ENCODE data around the gene C13orf46. TPM values are rescaled to one million over a fixed set of nuclear protein-coding genes. Genes with fewer than 3 reads are reported as not detected.

The C13orf46 gene
- total RNA-seq, 2 experiments from 2014 or later = 0.21 TPM; not detected in 1

DNA sequence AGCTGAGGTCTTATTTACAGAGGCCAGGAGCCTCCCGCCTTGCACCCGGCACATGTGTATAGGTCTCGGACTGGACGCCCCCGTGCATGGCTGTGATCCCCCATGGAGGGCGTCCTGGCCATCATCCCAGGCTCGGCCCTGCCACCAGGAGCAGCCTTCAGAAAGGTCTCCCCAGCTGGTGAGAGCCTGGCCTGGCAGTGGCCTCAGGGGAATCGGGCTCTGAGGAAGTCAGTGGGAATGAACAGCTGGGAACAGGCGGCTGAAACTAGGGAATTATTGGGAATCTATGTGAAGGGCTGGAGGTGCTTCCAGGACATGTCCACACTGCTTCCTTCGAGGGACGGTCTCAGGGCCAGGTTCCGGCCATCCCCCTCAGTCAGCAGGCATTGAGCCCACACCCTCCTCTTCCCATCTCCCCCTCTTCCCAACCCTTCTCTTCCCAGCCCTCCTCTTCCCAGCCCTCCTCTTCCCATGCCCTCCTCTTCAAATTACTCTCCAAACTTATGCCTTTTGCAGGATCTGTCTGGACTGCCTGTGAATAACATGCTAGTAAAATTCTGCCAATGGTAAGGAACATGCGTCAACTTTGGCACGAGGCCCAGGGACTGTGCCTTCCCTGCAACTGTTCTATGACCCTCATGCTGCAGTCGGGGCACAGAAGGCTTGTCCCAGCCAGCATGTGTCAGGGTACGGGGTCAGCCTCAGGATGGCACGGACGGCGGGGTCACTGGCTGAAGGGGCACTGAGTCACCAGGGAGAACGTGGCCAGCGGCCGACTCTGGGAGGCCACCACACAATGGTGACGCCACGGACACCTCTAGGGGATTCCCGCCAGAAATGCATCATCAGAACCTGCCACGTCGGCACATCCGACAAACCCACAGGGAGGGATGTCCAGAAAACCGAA, 24.2 kb upstream of the C13orf46 start:
- intact Hi-C loops (cut with micrococcal nuclease; ENCODE audit: unreplicated experiment) = no loop called here
- no peak for DNase-seq (ENCODE audit: low spot score)
- H3K27ac ChIP-seq (ENCODE audit: low read depth, low read length, poor library complexity, severe bottlenecking) = no peak overlapping the region
- POLR2A ChIA-PET = no interaction called here
- H2AFZ ChIP-seq (ENCODE audit: low read length) = no peak overlapping the region
- H3K4me2 ChIP-seq (ENCODE audit: low read length) = no peak overlapping the region
- no peak overlapping the region for H3K4me3 ChIP-seq (ENCODE audit: low read depth, low read length, poor library complexity, severe bottlenecking)
- CTCF ChIA-PET (ENCODE audit: unreplicated experiment) = no interaction called here
- H3K36me3 ChIP-seq (ENCODE audit: insufficient read depth, low read length) = no peaks in the 10 kb centered on the region
- no peaks in the 10 kb centered on the region for H4K20me1 ChIP-seq (ENCODE audit: insufficient read depth, low read length)
- no peaks in the 10 kb centered on the region for H3K9me3 ChIP-seq (ENCODE audit: low read length)
- no peaks in the 10 kb centered on the region for H3K9me2 ChIP-seq (ENCODE audit: insufficient read depth, low read length)
- H3K4me1 ChIP-seq (ENCODE audit: insufficient read depth, low read length, poor library complexity, severe bottlenecking) = no peaks in the 10 kb centered on the region
- no TSS peak for BruUV-seq (replicated peaks)
- TF ChIP-seq EZH2phosphoT487 (IDR thresholded peaks at IDR 0.05; ENCODE audit: borderline replicate concordance, low read depth, low read length) = no peak
- TF ChIP-seq, protein P1, sequence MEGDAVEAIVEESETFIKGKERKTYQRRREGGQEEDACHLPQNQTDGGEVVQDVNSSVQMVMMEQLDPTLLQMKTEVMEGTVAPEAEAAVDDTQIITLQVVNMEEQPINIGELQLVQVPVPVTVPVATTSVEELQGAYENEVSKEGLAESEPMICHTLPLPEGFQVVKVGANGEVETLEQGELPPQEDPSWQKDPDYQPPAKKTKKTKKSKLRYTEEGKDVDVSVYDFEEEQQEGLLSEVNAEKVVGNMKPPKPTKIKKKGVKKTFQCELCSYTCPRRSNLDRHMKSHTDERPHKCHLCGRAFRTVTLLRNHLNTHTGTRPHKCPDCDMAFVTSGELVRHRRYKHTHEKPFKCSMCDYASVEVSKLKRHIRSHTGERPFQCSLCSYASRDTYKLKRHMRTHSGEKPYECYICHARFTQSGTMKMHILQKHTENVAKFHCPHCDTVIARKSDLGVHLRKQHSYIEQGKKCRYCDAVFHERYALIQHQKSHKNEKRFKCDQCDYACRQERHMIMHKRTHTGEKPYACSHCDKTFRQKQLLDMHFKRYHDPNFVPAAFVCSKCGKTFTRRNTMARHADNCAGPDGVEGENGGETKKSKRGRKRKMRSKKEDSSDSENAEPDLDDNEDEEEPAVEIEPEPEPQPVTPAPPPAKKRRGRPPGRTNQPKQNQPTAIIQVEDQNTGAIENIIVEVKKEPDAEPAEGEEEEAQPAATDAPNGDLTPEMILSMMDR (conservative IDR thresholded peaks at IDR 0.05; ENCODE audit: low read length) = no peak
- H3K79me2 ChIP-seq (ENCODE audit: insufficient read depth, low read depth, low read length) = no peaks in the 10 kb centered on the region

DNA sequence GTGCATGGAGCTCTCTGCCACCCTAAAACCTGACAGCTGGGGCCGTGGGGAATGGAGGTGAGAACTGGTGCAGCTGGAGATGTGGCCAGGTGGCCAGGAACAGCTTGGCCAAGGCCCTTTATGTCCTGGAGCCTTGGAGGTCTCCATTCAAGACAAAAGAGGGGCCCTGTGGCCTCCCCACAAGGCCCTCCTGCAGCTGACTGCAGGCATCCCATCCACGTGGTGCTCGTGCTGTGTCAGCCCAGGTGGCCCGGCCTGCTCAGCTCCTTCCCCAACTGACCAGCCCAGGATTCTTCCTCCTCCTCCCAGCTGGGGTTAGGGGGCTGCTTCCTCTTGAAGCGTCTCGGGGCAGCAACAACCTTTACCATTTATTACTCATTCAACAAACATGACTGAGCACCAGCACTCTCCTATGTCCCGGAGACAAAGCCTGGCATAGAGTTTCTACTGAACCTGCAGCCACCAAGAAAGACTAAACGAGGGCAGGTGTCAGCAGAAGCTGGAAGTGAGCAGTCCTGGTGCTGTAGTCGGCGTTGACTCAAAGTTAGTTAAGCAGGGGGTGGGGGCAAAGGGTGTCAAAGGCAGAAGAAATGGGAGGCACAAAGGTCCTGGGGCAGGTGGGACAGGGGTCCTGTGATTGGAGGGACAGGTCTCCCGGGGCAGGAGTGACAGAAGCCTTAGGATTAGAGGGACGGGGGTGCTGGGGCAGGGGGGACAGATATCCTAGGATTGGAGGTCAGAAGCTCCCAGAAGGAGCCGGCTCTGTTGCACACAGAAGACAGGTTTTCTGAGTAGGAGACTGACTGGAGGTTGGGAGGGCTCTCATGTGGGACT, 23.3 kb upstream of the C13orf46 start:
- H4K20me1 ChIP-seq (ENCODE audit: insufficient read depth, low read length) = no peaks in the 10 kb centered on the region
- H3K4me1 ChIP-seq (ENCODE audit: insufficient read depth, low read length, poor library complexity, severe bottlenecking) = no peaks in the 10 kb centered on the region
- H2AFZ ChIP-seq (ENCODE audit: low read length) = no peak overlapping the region
- ChIA-PET CTCF (ENCODE audit: unreplicated experiment) (no interaction called here), POLR2A (no interaction called here)
- no peaks in the 10 kb centered on the region for H3K9me3 ChIP-seq (ENCODE audit: low read length)
- H3K9me2 ChIP-seq (ENCODE audit: insufficient read depth, low read length) = no peaks in the 10 kb centered on the region
- TF ChIP-seq EZH2phosphoT487 (IDR thresholded peaks at IDR 0.05; ENCODE audit: borderline replicate concordance, low read depth, low read length) = no peak
- TF ChIP-seq, protein P1 (conservative IDR thresholded peaks at IDR 0.05; ENCODE audit: low read length) = no peak
- no peak overlapping the region for H3K4me3 ChIP-seq (ENCODE audit: low read depth, low read length, poor library complexity, severe bottlenecking)
- H3K36me3 ChIP-seq (ENCODE audit: insufficient read depth, low read length) = no peaks in the 10 kb centered on the region
- intact Hi-C loops (cut with micrococcal nuclease; ENCODE audit: unreplicated experiment) = no loop called here
- BruUV-seq (replicated peaks) = no TSS peak
- H3K4me2 ChIP-seq (ENCODE audit: low read length) = no peak overlapping the region
- no peak for DNase-seq (ENCODE audit: low spot score)
- no peak overlapping the region for H3K27ac ChIP-seq (ENCODE audit: low read depth, low read length, poor library complexity, severe bottlenecking)
- H3K79me2 ChIP-seq (ENCODE audit: insufficient read depth, low read depth, low read length) = no peaks in the 10 kb centered on the region

Measured in OCI-LY7 (cell line).